Stimulated activated effector memory CD8-positive, alpha-beta T cell treated with anti-CD3 and anti-CD28 coated beads, Interleukin-12 subunit alpha, Interleukin-12 subunit beta, amount 100 ng/mL, for 72 hours (primary cell): ENCODE results near the gene ATP5F1B.

Experiments used
- ATAC-seq: fragments of 150-1000 bp; cut with Tn5 transposase; 2 replicates; pipeline ENCODE4 v1.10.0; 2021
- DNase-seq, 2 donors: peaks; one replicate each; pipeline ENCODE4 v3.0.0; 2021 to 2022; ENCODE audit warnings: low spot score in 2 of 2
- H3K27ac Mint-ChIP-seq: one replicate; pipeline ENCODE4 v1.8.0; 2022; ENCODE audit warnings: mild to moderate bottlenecking, mixed read lengths
- H3K36me3 Mint-ChIP-seq: one replicate; pipeline ENCODE4 v1.8.0; 2022; ENCODE audit warnings: mild to moderate bottlenecking, mixed read lengths
- H3K4me1 Mint-ChIP-seq: one replicate; pipeline ENCODE4 v1.8.0; 2022; ENCODE audit warnings: mixed read lengths
- H3K4me3 Mint-ChIP-seq: one replicate; pipeline ENCODE4 v1.8.0; 2022; ENCODE audit warnings: mild to moderate bottlenecking, mixed read lengths
- H3K9me3 Mint-ChIP-seq: one replicate; pipeline ENCODE4 v1.8.0; 2022; ENCODE audit warnings: mixed read lengths

Gene ATP5F1B

DNA sequence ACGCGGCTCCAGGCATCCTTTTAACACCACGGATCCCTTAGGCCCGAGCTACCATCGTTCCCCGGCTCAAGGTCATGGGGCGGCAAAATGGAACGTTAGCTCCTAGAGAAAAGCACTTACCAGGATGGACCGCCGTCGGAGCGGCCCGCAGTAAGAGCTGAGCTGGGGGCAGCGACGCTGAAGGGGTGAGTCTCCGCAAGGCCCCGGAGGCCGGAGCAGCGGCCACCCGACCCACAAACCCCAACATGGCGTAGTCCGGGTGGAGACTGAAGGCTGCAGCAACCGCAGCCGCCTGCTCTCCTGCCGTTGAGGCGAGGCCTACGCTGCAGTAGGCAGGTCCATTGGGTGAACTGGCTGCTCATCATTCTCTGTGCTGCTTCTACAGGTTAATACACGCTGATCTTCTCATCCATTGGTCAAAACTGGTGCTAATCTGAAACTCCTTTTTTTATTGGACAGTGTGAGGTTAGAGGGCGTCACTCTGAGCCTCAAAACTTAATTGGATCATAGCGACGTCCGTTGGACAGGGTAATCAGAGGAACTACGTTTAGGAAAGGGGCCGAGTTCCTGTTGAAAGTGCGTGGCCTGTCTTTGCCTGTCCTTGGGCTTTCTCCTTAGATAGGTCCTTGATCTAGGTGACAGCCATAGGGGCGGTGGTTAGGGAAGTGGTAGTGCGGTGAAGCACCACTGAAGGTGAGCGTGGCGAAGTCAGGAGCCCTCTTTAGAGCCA lies at the start of gene ATP5F1B:
ATP5F1B (minus strand) TSS at position 268 of the 730 bp plus-strand sequence; CDS start at position 247, 21 bp downstream.
- peaks cover 55% of the 10 kb centered on the region for H3K36me3 Mint-ChIP-seq
- ATAC-seq (peak; percentile 99), DNase-seq (peak; percentile 76 to 93)
- no peaks in the 10 kb centered on the region for H3K9me3 Mint-ChIP-seq
- peak within 1 kb of the TSS; percentile 94 for H3K4me3 Mint-ChIP-seq
- peaks cover 19% of the 10 kb centered on the region for H3K4me1 Mint-ChIP-seq
- H3K27ac Mint-ChIP-seq = peak within 1 kb of the TSS; percentile 97

DNA sequence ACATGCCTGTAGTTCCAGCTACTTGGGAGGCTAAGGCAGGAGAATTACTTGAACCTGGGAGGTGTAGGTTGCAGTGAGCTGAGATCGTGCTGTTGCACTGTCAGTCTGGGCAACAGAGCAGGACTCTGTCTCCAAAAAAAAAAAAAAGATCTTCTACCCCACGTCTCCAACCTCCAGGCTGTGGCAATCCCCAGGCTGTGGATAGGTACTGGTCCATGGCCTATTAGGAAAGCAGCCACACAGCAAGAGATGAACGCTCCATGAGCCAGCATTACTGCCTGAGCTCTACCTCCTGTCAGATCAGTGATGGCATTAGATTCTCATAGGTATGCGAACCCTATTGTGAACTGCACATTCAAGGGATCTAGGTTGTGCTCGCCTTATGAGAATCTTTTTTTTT lies 48.4 kb upstream of the ATP5F1B start:
- DNase-seq (no peak), ATAC-seq (no peak)
- Mint-ChIP-seq H3K4me3 (no peak overlapping the region), H3K27ac (no peak overlapping the region), H3K4me1 (peaks cover 2% of the 10 kb centered on the region), H3K36me3 (no peaks in the 10 kb centered on the region), H3K9me3 (no peaks in the 10 kb centered on the region)

DNA sequence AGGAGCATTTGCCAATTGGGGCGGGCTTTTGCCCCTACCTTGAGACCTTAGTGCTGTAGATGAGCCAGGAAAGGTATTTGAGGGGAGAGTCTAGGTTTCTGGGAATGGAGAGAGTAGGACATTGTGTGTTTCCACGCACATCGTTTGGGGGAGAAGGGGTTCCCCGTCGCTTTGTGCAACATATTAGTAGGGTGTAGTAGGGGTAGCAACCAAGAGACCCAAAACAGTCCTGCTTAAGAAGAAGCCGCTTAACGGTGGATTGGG lies 43.0 kb upstream of the ATP5F1B start:
- H3K4me1 Mint-ChIP-seq = peaks cover 24% of the 10 kb centered on the region
- ATAC-seq (no peak), DNase-seq (no peak)
- peak overlapping the region; percentile 98 for H3K27ac Mint-ChIP-seq
- peaks cover 49% of the 10 kb centered on the region for H3K36me3 Mint-ChIP-seq
- H3K9me3 Mint-ChIP-seq = no peaks in the 10 kb centered on the region
- H3K4me3 Mint-ChIP-seq = peak overlapping the region; percentile 87

DNA sequence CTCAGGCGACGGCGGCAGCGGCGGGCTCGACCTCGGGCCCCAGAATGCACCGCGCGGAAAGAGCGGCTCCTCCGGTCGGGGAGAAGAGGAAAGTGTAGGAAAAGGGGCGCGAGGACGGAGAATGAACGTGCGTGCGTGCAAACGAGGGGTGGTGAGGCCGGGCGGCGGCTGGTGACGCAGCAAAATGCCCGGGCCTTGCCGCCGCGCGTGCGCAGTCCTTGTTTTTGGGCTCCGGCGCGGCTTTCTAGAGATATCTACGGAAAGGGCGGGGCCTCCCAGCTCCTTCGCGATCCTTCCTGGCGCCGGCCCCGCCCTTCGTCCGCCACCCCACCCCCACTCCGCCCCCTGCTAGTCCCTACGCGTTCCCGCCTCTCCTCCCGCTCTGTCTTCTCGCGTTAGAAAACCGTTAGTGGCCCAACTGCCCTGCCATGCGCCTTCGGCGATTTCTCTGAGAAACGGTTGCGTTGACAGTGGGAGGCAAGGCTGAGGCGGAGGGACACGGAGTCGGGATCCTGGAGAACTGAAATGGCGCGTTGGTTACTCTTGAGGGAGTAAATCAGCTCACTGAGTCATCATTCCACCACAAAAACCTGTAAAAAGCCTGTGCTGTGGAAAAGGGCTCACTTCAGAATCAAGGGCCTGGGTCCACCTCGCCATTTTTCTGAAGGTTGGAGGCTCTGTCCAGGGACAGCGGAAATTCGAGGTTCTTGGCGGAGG lies 42.5 kb upstream of the ATP5F1B start, which contains the start of gene PTGES3:
PTGES3 (minus strand) TSS at position 156 of the 717 bp plus-strand sequence. CDS start 285 bp downstream, outside the sequence.
- ATAC-seq (peak; percentile 86), DNase-seq (peak; percentile 96 to 98)
- H3K36me3 Mint-ChIP-seq = peaks cover 54% of the 10 kb centered on the region
- H3K4me3 Mint-ChIP-seq = peak within 1 kb of the TSS; percentile 87
- peaks cover 24% of the 10 kb centered on the region for H3K4me1 Mint-ChIP-seq
- no peaks in the 10 kb centered on the region for H3K9me3 Mint-ChIP-seq
- H3K27ac Mint-ChIP-seq = peak within 1 kb of the TSS; percentile 98

DNA sequence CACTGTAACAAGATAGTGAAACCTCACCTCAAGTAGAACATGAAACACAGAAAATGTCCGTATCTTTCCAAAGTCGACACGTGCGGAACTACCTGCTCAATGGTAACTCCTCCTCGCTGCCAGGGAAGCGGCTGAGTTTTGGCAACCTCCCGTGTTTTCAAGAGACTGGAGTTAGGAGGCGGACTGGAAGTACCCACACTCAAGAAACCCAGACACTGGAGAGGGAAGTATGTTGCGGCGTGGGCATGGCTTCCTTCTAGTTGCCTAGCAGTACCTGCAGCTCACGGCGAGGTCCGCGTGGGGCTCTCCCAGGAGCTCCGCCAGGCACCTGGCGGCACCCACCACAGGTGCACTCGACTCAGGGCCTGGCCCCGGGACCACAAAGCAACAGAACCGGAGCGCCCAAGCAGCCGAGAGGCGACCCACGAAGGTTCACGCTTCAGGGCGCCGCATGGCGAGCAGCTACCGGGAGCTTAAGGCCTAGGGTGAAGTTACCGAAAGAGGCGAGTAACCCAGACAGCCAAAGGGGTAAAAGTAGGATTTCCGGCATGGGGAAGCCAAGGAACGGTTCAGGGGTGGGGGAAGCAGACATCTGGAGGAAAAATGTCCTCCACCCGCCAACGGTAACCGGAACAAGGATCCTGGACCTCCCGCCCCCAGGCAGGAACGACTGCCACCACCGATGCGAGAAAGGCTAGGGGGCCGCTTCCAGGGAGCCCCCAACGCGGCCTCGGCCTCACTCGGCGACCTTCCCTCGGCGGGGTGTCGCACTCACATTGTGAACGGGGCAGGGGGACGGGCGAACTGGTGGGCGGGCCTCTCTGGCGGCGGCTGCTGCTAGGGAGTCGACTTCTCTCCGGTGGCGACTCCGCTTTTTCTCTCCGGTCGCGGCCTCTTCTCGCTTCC lies 41.7 kb upstream of the ATP5F1B start:
- DNase-seq (peak; percentile 44 to 81), ATAC-seq (peak; percentile 60)
- peaks cover 62% of the 10 kb centered on the region for H3K36me3 Mint-ChIP-seq
- H3K9me3 Mint-ChIP-seq = no peaks in the 10 kb centered on the region
- peak overlapping the region; percentile 87 for H3K4me3 Mint-ChIP-seq
- peaks cover 29% of the 10 kb centered on the region for H3K4me1 Mint-ChIP-seq
- peak overlapping the region; percentile 98 for H3K27ac Mint-ChIP-seq

DNA sequence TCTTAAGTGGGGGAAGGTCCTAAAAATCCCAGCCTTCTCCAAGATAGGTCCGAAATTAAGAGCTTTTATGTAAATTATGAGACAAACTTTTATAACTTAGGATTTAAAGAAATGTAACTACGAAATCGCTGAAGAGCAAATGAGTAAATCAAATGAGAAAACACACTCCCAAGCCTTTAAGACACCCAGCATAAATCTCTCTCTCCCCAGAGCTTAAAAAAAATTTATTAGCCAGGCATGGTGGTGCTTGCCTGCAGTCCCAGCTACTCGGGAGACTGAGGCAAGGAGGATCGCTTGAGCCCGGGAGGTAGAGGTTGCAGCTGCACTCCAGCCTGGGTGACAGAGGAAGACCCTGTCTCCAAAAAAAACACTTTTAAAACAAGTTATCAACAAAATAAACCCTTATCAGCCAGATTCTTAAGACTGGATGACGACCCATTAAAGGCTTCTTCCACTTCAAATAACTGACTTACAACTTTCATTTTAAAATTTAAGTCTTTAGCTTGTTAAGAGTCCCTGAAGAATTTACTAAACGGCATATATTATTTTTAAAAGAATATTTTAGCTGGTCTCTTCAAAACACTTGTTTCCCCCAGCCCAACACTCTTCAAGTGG lies 39.1 kb upstream of the ATP5F1B start:
- DNase-seq (no peak), ATAC-seq (no peak)
- Mint-ChIP-seq H3K4me3 (peak overlapping the region; percentile 87), H3K27ac (peak overlapping the region; percentile 98), H3K9me3 (no peaks in the 10 kb centered on the region), H3K36me3 (peaks cover 89% of the 10 kb centered on the region), H3K4me1 (peaks cover 41% of the 10 kb centered on the region)

DNA sequence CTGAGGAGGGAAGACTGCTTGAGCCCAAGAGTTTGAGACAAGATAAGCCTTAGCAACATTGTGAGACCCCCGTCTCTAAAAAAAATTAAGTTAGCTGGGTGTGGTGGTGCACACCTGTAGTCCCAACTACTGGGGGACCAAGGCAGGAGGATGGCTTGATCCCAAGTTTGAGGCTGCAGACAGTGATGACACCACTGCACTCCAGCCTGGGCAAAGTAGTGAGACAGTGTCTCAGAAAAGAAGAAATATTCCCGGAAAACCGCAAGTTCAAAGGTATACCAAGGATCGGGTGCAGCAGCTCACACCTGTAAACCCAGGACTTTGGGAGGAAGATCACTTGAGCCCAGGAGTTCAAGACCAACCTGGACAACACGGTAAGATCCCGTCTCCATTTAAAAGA lies 36.5 kb upstream of the ATP5F1B start:
- H3K36me3 Mint-ChIP-seq = peaks cover 98% of the 10 kb centered on the region

DNA sequence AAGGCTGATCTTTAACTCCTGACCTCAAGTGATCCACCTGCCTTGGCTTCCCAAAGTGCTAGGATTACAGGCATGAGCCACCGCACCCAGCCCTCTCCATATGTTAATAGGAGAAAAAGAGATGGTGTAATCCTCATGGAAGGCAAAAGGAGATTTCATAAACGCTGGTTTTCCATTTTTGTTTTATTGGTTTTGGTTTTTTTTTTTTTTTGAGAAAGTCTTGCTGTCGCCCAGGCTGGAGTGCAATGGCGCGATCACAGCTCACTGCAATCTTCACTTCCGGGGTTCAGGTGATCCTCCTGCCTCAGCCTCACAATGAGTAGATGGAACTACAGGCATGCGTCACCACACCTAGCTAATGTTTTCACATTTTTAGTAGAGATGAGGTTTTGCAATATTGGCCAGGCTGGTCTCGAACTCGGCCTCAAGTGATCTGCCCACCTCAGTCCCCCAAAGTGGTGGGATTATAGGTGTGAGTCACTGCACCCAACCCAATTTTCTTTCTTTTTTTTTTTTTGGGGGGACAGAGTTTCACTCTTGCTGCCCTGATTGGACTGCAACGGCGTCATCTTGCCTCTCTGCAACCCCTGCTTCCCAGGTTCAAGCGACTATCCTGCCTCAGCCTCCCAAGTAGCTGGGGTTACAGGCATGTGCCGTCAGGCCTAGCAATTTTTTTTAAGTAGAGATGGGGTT lies 34.2 kb upstream of the ATP5F1B start:
- DNase-seq (no peak), ATAC-seq (peak; percentile 33)
- Mint-ChIP-seq H3K9me3 (no peaks in the 10 kb centered on the region), H3K4me3 (peak overlapping the region; percentile 34), H3K36me3 (peaks cover 98% of the 10 kb centered on the region), H3K4me1 (peaks cover 60% of the 10 kb centered on the region), H3K27ac (peak overlapping the region; percentile 80)

More for the DNA sequence above, 36.5 kb upstream of the ATP5F1B start:
- H3K4me1 Mint-ChIP-seq = peaks cover 50% of the 10 kb centered on the region
- H3K27ac Mint-ChIP-seq = peak overlapping the region; percentile 98
- ATAC-seq (no peak), DNase-seq (no peak)
- no peaks in the 10 kb centered on the region for H3K9me3 Mint-ChIP-seq
- peak overlapping the region; percentile 87 for H3K4me3 Mint-ChIP-seq

DNA sequence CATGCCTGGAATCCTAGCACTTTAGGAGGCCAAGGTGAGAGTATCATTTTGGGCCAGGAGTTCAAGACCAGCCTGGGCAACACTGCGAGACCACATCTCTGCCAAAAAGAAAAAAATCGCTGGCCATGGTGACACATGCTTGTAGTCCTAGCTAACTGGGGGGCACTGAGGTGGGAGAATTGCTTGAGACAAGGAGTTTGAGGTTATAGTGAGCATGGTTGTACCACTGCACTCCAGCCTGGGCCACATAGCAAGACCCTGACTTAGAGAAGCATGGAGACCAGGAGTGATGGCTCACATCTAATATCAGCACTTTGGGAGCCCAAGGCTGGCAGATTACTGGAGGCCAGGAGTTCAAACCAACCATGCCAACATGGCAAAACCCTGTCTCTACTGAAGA lies 33.1 kb upstream of the ATP5F1B start:
- Mint-ChIP-seq H3K9me3 (no peaks in the 10 kb centered on the region), H3K4me1 (peaks cover 57% of the 10 kb centered on the region), H3K27ac (peak overlapping the region; percentile 80), H3K36me3 (peaks cover 98% of the 10 kb centered on the region), H3K4me3 (no peak overlapping the region)
- ATAC-seq (no peak), DNase-seq (no peak)

DNA sequence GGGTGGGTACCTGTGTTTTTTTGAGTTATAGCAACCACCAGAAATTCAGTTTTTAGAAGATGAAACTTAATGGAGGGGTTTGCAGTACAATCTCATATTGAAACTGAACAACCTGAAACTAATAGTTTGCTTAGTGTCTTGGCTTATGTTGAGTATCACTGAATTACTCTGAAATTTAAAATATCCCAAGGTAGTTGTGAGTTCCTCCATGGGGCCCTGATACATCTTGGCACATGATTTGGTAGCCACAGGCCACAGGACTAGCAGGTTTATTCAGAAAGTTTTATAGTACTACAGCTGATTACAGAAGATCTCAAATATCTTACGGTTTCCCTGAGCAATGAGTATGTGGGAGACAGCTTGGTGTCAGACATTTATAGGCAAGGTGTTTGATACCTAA lies 31.9 kb upstream of the ATP5F1B start:
- Mint-ChIP-seq H3K27ac (peak overlapping the region; percentile 69), H3K9me3 (no peaks in the 10 kb centered on the region), H3K4me1 (peaks cover 59% of the 10 kb centered on the region), H3K4me3 (no peak overlapping the region), H3K36me3 (peaks cover 98% of the 10 kb centered on the region)
- peak; percentile 91 for ATAC-seq
- DNase-seq = no peak

DNA sequence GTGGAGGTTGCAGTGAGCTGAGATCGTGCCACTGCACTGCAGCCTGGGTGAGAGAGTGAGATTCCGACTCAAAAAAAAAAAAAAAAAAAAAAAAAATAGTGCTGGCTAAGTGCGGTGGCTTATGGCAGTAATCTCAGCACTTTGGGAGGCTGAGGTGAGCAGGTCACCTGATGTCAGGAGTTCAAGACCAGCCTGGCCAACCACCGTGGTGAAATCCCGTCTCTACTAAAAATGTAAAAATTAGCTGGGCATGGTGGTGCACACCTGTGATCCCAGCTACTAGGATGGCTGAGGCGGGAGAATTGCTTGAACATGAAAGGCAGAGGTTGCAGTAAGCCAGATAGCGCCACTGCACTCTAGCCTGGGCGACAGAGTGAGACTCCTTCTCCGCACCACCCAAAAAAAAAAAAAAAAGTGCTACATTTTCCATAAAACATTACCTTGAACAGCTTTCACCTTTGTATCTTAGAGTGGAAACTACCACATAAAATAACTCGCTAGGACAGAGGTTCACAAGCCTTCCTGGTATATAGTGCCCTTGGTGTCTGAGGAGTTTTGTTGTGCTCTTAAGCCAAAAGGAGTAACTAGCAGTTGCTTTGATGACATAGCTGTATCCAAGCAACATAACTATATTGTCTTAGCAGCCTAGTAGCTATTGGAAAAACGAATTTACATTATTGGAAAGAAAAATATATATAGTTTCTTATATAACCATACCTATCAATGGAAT lies 31.2 kb upstream of the ATP5F1B start:
- no peaks in the 10 kb centered on the region for H3K9me3 Mint-ChIP-seq
- H3K4me1 Mint-ChIP-seq = peaks cover 56% of the 10 kb centered on the region
- H3K27ac Mint-ChIP-seq = peak overlapping the region; percentile 69
- no peak overlapping the region for H3K4me3 Mint-ChIP-seq
- DNase-seq = no peak
- peaks cover 98% of the 10 kb centered on the region for H3K36me3 Mint-ChIP-seq
- no peak for ATAC-seq

DNA sequence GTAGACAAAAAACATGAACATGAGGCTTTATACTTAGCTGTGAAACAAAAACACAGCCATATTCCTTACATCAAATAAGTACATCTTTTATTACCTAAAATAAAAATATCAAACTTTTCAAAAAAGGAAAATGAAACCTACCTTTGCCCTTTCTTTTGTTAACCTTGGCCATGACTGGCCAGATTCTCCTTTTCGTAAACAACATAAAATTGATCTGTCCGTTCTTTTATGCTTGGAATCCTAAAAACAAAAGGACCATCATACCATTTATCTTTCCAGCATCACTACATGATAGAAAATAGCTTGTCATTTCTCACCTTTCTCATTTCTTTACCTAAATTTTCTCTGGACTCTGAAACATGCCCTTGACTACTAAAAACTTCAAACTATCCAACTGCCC lies 25.8 kb upstream of the ATP5F1B start:
- ATAC-seq = no peak
- Mint-ChIP-seq H3K36me3 (peaks cover 100% of the 10 kb centered on the region), H3K4me3 (no peak overlapping the region), H3K9me3 (no peaks in the 10 kb centered on the region), H3K4me1 (peaks cover 36% of the 10 kb centered on the region), H3K27ac (peak overlapping the region; percentile 70)
- DNase-seq = no peak

DNA sequence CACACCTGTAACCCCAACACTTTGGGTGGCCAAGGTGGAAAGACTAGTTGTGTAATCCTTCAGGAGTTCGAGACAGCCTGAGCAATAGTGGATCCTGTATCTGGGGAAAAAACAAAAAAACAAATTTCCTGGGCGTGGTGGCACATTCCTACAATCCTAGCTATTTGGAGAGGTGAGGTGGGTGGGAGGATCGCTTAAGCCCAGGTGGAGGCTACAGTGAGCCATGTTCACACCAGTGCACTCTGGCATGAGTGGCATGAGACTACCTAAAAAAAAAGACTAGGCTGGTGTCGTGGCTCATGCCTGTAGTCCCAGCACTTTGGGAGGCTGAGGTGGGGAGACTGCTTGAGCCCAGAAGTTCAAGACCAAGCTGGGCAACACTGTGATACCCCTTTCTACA lies 25.1 kb upstream of the ATP5F1B start:
- Mint-ChIP-seq H3K27ac (no peak overlapping the region), H3K9me3 (no peaks in the 10 kb centered on the region), H3K4me1 (peaks cover 29% of the 10 kb centered on the region), H3K4me3 (no peak overlapping the region), H3K36me3 (peaks cover 100% of the 10 kb centered on the region)
- ATAC-seq (no peak), DNase-seq (no peak)

DNA sequence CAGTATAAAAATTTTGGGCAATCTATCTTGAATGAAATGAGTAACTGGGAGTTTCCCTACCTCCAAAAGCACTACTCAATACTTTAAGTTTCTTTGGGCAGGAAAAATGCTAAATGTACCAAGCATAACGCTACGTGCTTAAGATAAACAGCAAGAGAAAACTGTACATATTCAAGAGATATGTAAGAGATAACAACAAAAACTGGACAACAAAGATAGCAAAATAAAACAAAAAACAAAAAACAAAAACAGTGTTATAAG lies 22.3 kb upstream of the ATP5F1B start:
- peaks cover 100% of the 10 kb centered on the region for H3K36me3 Mint-ChIP-seq

More for the DNA sequence above, 22.3 kb upstream of the ATP5F1B start:
- Mint-ChIP-seq H3K4me1 (peaks cover 23% of the 10 kb centered on the region), H3K27ac (no peak overlapping the region), H3K4me3 (no peak overlapping the region), H3K9me3 (no peaks in the 10 kb centered on the region)
- ATAC-seq = no peak
- no peak for DNase-seq
